ENCODE data around the gene TREH.

TREH gene

DNA sequence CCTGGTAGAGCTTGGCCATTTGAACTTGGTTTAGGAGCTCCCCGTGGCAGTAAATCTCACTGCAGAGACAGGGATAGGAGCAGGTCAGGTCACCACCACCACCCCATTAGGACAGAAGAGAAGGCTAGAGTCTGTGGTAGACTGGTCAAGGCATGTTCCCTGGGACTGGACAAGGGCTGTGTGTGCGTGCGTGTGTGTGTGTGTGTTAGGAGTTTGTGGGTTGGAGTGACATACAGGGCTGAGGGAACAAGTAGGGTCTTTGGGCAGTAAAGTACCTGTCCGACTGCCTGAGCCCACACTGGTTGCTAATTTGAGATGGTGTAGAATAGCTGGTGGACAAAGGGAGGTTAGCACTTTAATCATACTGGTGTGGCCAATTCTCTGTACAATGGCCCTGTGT is 16.1 kb downstream of the TREH start:
- DNase-seq: no peak

DNA sequence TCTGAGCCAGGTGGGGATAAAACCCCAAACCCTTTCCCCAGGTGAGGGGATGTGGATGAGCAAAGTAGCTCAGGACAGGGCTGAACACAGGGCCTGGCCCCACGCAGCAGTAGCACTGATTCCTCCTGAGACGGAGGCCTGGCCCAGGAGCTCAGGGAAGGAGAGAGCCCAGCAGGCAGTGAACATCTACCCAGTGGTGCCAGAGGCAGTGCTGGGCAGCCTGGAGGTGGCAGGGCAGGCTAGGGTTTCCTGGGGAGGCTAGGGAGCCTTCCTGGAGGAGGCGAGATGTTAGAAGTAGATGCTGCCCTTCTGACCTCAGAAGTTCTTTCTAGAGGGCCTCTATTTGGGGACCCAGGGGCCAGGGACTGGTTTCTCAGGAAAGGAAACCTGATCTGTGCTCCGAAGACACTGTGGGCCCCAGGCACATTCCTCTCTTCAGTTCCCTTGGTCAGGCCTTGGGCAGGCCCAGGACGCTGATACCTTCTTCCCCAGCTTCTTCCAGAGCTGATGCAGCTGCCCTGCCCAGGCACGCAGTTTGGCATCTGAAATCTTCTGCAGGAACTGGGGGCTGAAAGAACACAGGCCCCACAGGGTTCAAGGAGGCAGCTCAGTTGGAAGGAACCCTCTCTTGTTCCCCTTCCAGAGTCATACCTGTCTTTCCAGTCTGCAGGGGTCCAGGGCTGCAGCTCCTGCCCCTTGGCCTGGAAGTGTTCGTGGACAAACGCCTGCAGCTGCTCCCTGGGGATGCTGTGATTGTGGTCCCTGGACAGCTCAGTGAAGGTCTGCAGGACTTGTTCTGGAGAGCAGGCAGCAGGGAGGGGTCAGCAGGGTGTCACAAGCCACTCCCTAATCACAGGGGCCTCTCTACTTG is 16.8 kb downstream of the TREH start:
- no peak for DNase-seq

DNA sequence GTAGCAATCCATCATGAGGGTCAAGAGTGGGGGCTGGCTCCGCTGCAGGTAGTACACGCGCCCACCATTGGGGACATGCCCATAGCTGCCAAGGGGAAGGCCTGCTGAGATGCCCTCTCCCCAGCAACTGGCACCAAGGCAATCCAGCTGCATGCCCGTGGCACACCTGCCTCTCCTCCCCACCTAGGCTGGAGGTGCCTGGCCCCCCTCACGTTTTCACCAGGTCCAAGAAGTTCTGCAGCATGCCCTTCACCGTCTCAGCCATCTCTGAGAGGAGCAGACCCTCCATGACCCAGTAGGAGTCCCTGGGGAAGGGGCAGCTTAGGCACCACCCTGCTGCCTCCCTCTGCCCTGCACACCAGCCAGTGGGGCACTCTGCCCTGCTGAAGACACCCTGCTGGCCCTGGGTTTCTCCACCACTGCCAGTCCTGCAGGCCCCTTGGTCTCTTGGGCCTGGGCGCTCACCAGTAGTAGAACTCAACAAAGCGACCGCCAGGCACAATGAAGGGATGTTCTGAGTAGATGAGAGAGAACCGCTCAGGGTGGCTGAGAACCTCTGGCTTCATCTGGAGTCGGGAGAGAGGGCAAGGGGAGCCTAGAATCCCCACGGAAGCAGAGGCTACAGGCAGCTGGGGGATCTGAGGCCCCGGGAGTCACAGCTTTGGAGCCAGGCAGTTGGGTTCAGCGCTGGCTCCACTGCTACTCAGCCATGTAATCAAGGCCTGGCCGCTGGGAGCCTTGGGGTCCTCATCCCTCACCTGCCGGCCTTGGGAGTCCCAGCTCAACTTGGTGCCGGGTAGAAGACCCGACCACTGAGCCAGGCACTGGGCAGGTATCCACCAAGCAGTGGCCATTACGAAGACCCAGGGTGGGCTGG is 17.8 kb downstream of the TREH start:
- DNase-seq: no peak

DNA sequence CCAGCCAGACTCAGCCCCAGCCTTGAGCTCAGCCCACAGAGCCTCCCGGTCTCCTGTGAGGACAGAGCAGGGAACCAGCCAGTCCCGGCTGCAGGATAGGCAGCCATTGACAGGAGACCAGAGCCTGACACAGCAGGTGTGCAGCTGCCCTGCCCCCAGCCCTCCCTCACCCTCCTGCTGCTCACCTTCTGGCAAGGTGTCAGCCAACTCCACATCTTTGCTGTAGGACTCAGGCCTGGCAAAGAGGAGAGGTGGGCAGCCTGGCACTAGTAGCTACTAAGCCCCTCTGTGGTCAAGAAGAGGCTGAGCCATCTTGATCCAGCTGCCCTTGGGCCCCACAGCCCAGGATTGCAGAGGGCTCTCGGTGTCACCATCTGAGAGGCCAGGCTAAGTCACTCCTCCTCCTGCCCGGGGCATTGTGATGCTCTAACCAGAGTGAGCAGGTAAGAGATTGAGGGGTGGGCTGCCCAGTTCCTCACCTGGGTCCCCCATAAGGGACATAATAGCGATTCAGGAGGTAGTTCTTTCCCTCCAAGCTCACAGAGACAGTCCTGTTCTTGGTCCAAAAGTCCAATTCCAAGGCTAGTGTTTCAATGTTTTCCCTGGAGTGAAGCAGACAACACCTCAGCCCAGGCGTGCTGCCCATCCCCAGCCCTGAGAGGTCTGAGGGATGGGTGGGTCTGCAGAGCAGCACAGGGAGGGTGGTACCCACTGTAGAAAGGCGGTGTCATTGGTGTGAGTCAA is 18.6 kb downstream of the TREH start:
- no peak for DNase-seq

DNA sequence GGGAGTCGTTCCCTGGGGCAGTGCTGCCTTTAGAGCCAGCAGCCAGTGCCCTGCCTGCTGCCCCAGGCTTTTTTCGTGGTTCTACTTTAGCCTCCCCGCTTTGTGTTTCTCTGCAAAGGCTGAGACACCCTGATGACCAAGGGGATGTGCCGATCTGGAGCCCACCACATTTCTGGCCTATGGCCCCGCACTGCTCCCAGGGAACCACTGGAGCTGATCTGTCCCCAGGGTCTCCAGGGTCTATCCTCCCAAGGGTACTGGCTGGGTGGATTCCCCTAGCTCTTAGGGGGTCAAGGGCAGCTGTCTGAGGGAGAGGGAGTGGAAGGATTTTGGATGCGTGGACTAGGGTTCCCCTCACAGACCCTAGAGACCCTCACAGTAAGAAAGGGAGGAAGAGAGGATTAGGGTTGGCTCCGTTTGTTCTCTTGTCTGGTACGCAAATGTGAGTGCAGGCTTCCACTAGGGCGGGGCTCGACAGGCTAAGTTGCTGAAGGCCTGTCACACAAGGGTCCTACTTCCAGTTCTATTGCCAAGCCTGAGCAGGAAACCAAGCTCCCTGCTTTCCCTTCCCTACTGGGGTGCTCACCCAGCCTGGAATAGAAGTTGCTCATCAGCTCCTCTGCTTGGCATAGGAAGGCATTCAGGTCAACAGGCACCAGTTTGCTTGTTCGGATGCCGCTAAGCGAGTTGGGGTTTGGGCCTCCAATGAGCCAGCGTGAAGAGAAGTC is 19.3 kb downstream of the TREH start:
- DNase-seq: no peak

DNA sequence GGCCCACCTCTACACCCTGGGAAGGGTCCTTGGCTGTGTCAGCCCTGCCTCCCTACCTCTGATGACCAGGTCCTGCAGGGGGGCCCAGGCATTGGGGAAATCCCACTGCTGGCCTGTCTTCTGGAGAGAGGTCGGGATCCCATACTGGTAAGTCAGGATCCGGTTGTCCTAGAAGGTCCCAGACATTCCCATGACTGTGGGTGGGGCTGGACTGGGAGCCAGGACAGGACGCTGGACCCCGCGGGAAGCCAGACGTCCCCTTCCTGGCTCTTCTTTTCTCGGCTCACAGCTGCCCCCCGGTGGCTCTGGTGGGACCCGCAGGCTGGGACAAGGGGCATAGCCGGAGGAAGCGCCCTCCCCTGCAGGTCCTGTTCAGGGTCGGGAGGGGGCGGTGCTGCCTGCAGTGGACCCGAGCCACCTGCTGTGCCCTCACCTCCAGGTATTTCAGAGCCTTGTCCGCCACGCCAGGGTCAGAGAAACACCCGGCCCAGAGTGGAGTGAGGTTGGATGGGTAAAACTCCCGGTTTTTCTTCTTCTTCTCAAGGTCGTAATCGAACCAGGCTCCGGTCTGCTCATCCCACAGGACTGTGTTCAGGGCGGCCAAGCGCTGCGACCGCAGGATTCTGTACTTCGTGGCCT is 20.0 kb downstream of the TREH start:
- DNase-seq: peak; percentile 92

DNA sequence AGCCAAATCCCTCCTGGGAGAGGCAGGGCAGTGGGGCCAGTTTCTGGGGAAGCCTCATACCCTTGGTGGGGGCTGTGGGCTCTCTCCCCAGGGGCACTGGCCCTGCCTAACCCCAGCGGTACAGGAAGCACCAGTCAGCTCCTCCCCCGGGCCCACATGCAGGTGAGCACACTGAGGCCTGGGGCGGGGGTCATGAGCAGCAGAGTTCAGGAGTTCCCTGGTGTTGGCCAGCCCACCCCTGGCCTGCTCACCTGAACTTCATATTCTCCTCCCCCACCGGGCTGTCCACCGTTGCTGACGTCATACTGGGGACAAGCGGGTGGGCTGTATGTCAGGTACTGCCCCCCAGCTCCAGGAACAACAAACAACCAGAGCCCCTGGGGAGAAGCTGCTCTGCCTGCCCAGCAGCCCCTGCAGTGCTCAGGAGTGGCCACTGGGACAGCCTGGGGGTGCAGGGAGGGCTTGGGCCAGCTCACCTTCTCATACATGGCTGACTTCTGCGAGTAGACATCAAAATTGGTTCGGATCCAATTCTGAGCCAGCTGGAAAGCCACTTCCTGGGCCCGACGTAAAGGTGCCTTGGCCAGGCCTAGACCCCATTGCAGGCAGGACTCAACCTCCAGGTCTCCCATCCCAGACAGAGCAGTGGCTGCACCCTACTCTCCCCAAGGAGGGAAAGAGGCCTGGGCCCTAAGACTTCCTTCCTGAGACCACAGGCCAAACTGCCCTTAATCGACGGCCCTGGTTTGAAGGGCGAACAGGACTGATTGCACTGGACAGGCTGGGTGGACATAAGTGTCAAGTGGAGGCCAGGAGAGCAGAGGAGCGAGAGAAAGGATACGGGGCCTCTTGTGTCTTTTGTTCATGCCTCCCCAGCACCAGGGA is 20.8 kb downstream of the TREH start:
- DNase-seq: no peak

DNA sequence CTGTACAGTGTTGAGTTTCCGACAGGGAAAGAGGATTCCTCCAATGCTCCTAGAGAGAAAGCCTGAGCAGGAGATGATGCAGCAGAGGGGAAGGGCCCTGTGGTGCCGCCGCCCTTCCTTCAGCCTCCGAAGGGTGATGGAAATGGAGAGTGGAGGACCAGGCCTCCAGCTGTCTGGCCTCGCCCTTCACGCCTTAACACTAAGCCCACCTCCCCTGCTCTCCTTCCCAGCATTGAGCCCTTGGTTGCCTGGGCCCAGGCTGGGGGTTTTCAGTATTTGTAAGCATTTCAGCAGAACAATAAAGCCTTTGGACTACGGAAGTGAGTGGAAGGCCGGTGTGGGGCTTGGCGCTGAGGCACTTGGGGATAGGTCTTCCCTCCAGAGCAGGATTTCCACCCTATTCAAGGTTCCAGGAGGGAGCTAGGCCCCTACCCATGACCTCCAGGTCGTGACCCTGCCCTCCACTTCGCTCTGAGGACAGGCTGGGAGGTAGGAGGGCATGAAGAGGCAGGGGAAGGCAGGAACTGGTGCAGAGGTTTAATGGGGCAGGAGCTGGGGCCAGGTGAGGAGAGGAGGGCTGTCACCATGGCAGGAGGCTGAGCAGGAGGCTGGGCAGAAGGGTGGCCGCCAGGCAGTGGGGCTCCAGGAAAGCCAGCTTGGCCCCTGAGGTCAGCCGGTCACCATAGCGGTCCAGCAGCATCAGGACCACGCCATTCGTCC is 21.6 kb downstream of the TREH start:
- no peak for DNase-seq

DNA sequence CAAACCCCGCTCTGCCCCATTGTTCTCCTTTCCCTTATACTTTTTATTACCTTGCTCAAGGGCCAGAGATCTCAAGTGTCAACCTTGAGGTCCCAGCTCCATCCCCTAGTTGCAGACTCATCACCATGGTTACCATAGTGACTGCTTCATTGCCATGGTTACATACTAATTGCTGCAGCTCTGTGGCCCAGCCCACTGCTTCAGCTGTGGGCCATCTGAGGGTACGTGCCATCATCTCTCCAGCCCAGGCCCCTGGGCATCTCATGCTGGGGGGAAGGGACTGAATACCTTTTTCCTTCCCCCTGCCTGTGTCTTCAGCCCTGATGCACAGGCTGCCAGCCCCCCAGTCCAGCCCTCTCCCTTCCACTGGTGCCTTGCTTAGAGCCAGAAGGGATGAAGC is 22.2 kb downstream of the TREH start:
- DNase-seq: no peak

DNA sequence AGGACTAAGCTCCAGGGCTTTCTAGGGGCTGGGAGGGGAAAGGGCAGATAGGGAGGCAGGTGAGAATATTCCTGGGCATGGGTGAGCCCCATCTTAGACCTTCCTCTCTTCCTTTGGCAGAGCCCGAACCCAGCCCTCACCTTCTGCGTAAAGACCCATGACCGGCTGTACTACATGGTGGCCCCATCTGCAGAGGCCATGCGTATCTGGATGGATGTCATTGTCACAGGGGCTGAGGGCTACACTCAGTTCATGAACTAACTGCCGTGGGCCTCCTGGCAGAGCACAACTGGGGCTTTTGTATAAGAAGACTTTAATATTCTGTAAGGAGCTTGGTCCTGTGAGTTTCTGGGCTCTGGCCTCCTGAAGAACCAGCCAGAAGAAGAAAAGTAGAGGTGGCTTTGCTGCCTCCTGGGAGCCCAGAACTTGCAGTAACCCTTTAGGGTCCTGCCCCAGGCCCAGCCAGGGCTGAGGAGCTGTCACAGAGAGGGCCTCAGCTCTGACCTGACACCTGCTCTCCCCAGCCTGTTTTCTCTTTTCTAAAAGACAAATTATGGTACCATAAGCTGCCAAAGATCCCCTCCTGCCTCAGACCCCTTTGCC is 22.8 kb downstream of the TREH start:
- no peak for DNase-seq

DNA sequence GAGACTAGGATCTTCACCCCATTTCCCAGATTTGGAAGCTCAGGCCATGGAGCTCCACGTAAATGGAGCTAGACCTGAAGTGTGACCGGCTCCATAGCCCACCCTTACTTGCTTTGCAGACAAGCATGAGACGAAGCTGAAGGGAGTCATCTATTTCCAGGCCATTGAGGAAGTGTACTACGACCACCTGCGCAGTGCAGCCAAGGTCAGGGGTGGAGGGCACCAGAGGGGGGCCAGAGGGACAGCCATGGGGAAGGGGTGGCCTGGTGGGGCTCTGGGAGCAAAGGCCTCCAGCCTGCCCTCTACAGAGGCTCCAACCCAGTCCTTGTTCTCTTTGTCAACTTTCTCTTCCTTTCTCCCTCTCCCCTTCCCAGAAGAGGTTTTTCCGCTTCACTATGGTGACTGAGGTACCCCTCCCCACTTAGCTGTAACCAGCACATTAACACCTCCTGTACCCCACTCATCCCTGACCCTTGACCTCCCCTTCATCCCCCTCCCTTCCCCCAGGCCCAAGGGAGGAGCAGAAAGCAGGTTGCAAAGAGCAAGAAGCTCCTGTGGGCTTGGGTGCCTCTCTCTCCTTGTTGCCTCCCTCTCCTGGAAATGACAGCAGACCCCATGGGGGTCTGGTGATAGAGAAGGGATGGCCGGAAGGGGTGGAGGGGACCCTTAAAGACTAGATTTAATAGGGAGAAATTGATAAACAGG is 23.8 kb downstream of the TREH start:
- no peak for DNase-seq

DNA sequence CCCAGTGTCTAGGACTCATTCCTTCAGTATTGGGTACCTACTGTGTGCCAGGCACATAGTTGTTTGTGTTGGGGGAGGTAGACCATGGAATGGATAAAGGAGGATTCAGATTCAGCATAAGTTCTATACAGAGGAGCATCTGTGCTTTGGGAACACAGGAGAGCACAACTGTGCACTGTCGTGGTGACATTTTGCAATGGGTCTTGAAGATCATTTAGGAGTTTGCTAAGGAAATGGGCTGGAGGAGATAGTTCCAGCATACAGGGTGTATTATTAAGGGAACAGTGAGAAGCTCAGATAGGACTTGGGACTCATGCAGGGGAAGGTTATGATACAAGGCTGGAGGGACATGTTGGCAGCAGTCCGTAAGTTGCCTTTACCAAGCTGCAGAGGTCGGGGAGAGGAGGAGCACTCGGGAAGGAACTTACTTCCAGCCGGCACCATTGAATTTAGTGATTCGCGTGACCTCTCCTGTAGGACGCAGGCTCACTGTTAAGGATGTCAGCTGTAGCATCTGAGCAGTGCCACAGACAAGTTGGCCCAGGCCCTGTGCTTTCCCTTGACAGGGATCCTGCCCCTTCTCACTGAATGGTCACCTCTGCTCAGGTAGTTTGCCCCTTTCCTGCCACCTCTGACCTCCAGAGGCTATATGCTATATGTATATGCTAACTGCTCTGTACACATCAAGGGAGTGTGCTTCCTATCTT is 25.6 kb downstream of the TREH start:
- no peak for DNase-seq

DNA sequence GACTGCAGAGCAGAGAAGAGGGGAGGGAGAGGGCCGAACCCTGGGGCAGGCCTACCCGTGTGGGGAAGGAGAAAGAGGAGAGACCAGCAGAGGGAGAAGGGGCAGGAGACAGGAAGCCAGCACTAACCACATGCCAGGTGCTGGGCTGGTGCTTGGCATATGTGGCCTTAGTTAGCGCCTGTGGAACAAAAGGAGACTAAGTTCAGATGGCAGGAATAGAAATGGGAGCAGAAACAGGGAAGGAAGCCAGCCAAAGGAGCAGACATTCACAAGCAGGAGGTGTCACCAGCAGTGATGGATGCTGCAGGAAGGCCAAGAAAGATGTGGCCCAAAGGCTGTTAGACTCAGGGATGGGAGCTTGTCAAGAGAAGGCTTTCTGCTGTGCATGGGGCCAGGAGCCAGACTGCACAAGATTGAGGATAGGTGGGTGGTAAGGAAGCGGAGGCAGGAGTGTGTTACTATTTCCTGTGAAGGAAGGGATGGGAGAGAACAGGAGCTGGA is 26.7 kb downstream of the TREH start:
- DNase-seq: no peak

DNA sequence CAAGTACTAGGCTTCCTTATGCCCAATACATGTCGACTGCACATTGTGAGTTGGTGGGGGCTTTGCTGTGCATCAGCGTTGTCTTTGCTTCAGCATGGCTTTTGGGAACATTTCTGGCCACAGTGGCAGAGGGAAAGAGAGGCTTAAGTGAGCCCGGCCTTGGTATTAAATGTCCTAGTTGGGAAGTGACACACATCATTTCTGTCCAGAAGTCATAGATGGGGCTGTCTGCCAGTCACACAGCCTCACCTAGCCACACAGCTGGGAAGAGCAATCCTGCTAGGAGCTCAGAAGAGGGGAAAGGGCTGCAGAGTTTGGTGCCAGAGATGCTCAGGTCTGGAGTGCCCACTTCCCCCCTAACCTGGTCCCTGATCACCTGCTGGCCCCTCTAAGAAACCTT is 27.6 kb downstream of the TREH start:
- DNase-seq: no peak

DNA sequence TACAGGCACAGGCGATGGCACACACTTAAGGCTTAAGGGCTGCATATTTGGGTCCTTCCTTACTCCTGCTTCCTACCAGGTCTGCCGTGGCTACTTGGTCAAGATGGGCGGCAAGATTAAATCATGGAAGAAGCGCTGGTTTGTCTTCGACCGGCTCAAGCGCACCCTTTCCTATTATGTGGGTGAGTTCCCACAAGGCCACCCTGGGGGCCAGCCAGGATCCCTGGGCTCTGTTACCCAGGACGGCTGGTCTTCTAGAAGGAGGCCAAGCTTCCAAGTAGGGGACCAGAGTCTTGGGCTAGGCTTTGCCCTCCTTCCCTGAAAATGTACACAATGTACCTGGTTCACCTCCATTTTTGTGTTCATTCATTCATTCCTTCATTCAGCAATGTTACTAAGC is 29.1 kb downstream of the TREH start:
- DNase-seq: no peak

DNA sequence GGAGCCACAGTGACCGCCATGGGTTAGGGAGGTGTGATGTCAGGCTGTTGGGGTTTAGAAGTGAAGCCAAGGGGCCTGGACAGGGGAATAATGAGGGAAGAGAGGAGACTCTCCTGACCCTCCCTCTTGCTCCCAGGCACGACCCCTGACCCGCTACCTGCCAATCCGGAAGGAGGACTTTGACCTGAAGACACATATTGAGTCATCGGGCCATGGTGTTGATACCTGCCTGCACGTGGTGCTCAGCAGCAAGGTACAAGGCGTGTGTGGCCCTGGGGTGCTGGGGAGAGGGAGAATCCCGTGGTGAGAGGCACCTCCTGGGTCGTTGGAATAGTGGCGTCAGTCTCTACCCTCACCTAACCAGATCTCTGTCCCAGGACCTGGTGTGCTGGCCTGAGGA is 29.5 kb downstream of the TREH start:
- DNase-seq: no peak

DNA sequence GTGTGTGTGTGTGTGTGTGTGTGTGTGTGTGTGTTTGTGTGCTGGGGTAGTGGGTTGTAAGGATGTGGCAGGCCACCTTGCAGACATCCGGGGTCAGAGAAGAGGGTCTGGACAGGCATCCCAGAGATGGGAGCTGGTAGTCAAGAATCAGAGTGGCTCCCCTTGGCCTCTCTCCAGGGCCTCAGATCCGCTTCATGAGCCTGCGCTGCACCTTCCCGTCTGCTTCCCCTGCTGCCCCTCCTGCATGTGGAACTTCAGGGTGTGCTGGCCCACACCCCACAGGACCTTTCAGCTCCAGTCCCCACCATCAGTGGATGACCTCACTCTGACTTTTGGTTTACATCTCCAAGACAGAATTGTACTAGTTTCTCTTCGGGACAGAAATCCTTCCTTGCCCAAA is 31.2 kb downstream of the TREH start:
- no peak for DNase-seq

DNA sequence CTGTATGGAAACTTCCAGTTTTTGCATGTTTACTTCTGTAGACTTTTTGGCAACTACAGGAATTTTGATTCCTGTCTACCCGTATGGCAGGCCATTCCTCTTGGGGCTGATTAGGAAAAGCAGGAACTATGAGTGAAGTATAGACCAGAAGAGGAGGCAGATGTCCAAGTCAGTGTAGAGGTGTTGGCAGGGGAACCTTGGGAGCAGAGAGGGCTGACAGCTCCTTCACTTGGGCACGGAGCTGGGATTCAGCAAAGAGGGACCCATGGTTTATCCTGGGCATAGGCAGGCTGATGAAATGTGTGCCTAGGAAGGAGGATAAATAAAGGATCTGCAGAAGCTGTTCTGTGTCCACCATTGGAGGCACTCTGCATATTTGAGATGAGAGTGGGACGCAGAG is 33.1 kb downstream of the TREH start:
- DNase-seq: no peak
